Activated B cell treated with CpG ODN at 0.5 μM for 24 hours (primary cell): ENCODE results near the gene WDR44. TPM values are rescaled to one million over a fixed set of nuclear protein-coding genes. Genes with fewer than 3 reads are reported as not detected.
"Not testable (repeated sequence)": the region's sequence is repeated elsewhere in the genome, so short reads cannot be mapped to it uniquely, and the experiment has no call there.

Experiments used
- ATAC-seq: fragments of 200-7000 bp; cut with Tn5 transposase; one replicate; pipeline ENCODE4 v1.10.0; 2021; ENCODE audit warnings: low read depth, mild to moderate bottlenecking, moderate library complexity
- CTCF ChIA-PET: fragments of 350-600 bp; sonication (Branson Sonifier 250); formaldehyde crosslinking; loops from one replicate; lab custom pipeline; 2021; ENCODE audit warnings: antibody characterized with exemption; lab: Charles Lee
- POLR2A ChIA-PET: fragments of 350-600 bp; sonication (Branson Sonifier 250); formaldehyde crosslinking; loops from one replicate; lab custom pipeline; 2021; ENCODE audit warnings: antibody characterized with exemption; lab: Charles Lee
- DNase-seq: peaks from one replicate; pipeline ENCODE4 v3.0.0; 2022
- H3K27ac Mint-ChIP-seq: one replicate; pipeline ENCODE4 v1.8.0; 2020; ENCODE audit warnings: mixed read lengths
- H3K27me3 Mint-ChIP-seq: one replicate; pipeline ENCODE4 v1.8.0; 2021; ENCODE audit warnings: mixed read lengths
- H3K36me3 Mint-ChIP-seq: one replicate; pipeline ENCODE4 v1.8.0; 2021; ENCODE audit warnings: low read depth, mixed read lengths
- H3K4me1 Mint-ChIP-seq: one replicate; pipeline ENCODE4 v1.8.0; 2021; ENCODE audit warnings: mixed read lengths
- H3K4me3 Mint-ChIP-seq: one replicate; pipeline ENCODE4 v1.8.0; 2020; ENCODE audit warnings: mild to moderate bottlenecking, mixed read lengths
- H3K9me3 Mint-ChIP-seq: one replicate; pipeline ENCODE4 v1.8.0; 2020; ENCODE audit warnings: mixed read lengths
- intact Hi-C: fragments of 100-400 bp; cut with micrococcal nuclease; formaldehyde crosslinking; loops from one replicate; pipeline ENCODE4 v1.15.1; 2024
- total RNA-seq: library from RNA; stranded (reverse); gene quantifications from 2 replicates; pipeline ENCODE4 v1.2.3, GENCODE V29; 2022
- TF ChIP-seq, protein P1 (sequence below): fragments of 200-600 bp; IDR thresholded peaks from one replicate; pipeline ENCODE4 v1.8.0; 2022; ENCODE audit warnings: antibody characterized with exemption, mild to moderate bottlenecking

Gene WDR44
- total RNA-seq, 1 donor from 2014 or later = 18.7 TPM

DNA sequence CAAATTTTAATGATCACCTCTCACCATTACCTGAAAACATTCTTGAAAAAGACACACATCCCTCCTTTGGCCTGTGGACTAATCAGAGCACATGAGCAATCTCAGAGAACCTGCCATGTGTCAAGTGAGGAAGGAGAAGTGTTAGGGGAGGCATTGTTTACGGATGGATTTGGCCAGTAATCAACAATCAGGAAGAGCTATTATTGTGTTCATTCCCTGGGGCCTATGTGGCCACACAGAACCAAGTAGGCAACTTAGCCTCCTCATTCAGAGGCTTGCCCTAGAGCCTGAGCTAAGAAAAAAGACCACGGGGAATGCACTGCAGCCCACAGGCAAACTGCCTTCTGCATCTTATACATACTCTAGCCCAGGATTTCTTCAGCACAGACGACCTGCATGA, 109.1 kb downstream of the WDR44 start:
- intact Hi-C loops = loop anchor here (5.0 kb wide), 1 partner anchor 352 kb away; no protein-coding TSS in a partner anchor
- Mint-ChIP-seq H3K27me3 (no peaks in the 10 kb centered on the region), H3K4me3 (no peak overlapping the region), H3K9me3 (no peaks in the 10 kb centered on the region), H3K4me1 (no peaks in the 10 kb centered on the region), H3K36me3 (peaks cover 14% of the 10 kb centered on the region), H3K27ac (no peak overlapping the region)
- DNase-seq (no peak), ATAC-seq (no peak)
- POLR2A ChIA-PET = no interaction called here
- TF ChIP-seq, protein P1, sequence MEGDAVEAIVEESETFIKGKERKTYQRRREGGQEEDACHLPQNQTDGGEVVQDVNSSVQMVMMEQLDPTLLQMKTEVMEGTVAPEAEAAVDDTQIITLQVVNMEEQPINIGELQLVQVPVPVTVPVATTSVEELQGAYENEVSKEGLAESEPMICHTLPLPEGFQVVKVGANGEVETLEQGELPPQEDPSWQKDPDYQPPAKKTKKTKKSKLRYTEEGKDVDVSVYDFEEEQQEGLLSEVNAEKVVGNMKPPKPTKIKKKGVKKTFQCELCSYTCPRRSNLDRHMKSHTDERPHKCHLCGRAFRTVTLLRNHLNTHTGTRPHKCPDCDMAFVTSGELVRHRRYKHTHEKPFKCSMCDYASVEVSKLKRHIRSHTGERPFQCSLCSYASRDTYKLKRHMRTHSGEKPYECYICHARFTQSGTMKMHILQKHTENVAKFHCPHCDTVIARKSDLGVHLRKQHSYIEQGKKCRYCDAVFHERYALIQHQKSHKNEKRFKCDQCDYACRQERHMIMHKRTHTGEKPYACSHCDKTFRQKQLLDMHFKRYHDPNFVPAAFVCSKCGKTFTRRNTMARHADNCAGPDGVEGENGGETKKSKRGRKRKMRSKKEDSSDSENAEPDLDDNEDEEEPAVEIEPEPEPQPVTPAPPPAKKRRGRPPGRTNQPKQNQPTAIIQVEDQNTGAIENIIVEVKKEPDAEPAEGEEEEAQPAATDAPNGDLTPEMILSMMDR = no peak
- CTCF ChIA-PET = interaction anchor here (1.9 kb wide), 1 partner anchor 147 kb away, joined by 9 read pairs; no protein-coding TSS in a partner anchor

GRCh38 chrX:118459494-118459893, 113.6 kb downstream of the WDR44 start:
- TF ChIP-seq, protein P1 = no peak
- no peaks in the 10 kb centered on the region for H3K36me3 Mint-ChIP-seq
- H3K27me3 Mint-ChIP-seq = no peaks in the 10 kb centered on the region
- ChIA-PET CTCF (interaction anchor here (0.6 to 3.9 kb wide), 9 partner anchors 11 to 567 kb away, joined by 3 to 61 read pairs (median 3); no protein-coding TSS in a partner anchor), POLR2A (interaction anchor here (0.5 kb wide), 1 partner anchor 36 kb away, joined by 3 read pairs; the partner anchor contains the start of gene DOCK11)
- no peaks in the 10 kb centered on the region for H3K4me1 Mint-ChIP-seq
- no peak for DNase-seq
- intact Hi-C loops = loop anchor here (1.0 to 5.0 kb wide), 3 partner anchors 77 to 348 kb away; no protein-coding TSS in a partner anchor
- no peaks in the 10 kb centered on the region for H3K9me3 Mint-ChIP-seq
- H3K4me3 Mint-ChIP-seq = no peak overlapping the region
- ATAC-seq = peak; percentile 37
- H3K27ac Mint-ChIP-seq = no peak overlapping the region

DNA sequence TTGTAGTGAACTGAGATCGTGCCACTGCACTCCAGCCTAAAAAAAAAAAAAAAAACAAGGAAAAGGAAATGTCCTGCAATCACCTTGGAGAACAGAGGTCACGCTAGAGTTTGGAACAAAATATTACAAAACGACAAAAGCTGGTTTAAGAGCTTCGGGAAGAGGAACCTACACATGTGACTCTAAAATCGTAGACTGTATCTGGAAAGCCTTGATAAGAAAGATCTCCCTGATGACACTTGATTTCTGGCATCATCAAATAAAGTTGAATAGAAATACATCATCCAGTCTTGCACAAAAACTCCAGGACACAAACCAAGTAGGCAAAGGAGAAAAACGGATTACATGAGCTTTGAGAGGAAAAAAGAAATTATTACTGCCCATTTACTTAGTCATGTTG, 118.6 kb downstream of the WDR44 start:
- ATAC-seq = no peak

GRCh38 chrX:118468122-118468521, 122.2 kb downstream of the WDR44 start:
- Mint-ChIP-seq H3K9me3 (no peaks in the 10 kb centered on the region), H3K4me1 (no peaks in the 10 kb centered on the region), H3K4me3 (no peak overlapping the region), H3K27ac (no peak overlapping the region), H3K36me3 (no peaks in the 10 kb centered on the region), H3K27me3 (no peaks in the 10 kb centered on the region)
- ATAC-seq (no peak), DNase-seq (no peak)
- intact Hi-C loops = no loop called here
- ChIA-PET POLR2A (no interaction called here), CTCF (no interaction called here)
- TF ChIP-seq, protein P1 = no peak

More for the DNA sequence above, 118.6 kb downstream of the WDR44 start:
- Mint-ChIP-seq H3K4me1 (no peaks in the 10 kb centered on the region), H3K27me3 (no peaks in the 10 kb centered on the region), H3K36me3 (no peaks in the 10 kb centered on the region), H3K9me3 (no peaks in the 10 kb centered on the region), H3K27ac (no peak overlapping the region), H3K4me3 (no peak overlapping the region)
- no peak for DNase-seq
- CTCF ChIA-PET = no interaction called here
- intact Hi-C loops = no loop called here
- TF ChIP-seq, protein P1 = no peak
- POLR2A ChIA-PET = interaction anchor here (0.6 kb wide), 2 partner anchors 19 to 31 kb away, joined by 3 to 10 read pairs; partner anchors contain the start of gene DOCK11

GRCh38 chrX:118470721-118471347, 124.9 kb downstream of the WDR44 start:
- CTCF ChIA-PET = interaction anchor here (1.6 kb wide), 1 partner anchor 11 kb away, joined by 4 read pairs; no protein-coding TSS in a partner anchor
- H3K27ac Mint-ChIP-seq, H3K36me3 Mint-ChIP-seq, H3K4me1 Mint-ChIP-seq, DNase-seq, H3K4me3 Mint-ChIP-seq, H3K27me3 Mint-ChIP-seq, intact Hi-C loops, H3K9me3 Mint-ChIP-seq, POLR2A ChIA-PET, ATAC-seq: not testable (repeated sequence)
